ENCODE results near the gene SYNPO2. TPM values are rescaled to one million over a fixed set of nuclear protein-coding genes. Genes with fewer than 3 reads are reported as not detected.

SYNPO2 gene
- polyA plus RNA-seq, 3 donors = 2.2 to 28.5 (median 27.8) TPM

GRCh38 chr4:119080721-119081541 is 192.3 kb downstream of the SYNPO2 start:
- H3K27ac ChIP-seq (ENCODE audit: low read depth, low read length) = no peak overlapping the region
- WGBS, 3 donors = 54 to 82% (median 79%) methylated on average over 2 of the region's 2 CpGs

DNA sequence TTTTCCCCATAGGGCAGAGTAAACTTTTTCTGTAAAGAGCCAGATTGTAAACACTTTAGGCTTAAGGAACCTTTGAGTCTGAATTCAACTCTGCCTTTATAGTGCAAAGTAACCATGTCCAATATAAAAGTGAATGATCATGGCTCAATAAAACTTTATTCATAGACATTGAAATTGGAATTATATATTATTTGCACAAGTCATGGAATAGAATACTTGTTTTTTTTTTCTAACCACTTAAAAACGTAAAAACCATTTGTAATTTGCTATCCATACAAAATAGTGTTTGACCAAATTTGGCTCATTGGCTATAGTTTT is 192.8 kb downstream of the SYNPO2 start:
- no peak overlapping the region for H3K27ac ChIP-seq (ENCODE audit: low read depth, low read length)
- WGBS, 3 donors = 62 to 75% (median 65%) methylated on average over 1 of the region's 1 CpG

- no peak overlapping the region for H3K27ac ChIP-seq (ENCODE audit: low read depth, low read length)
- WGBS, 3 donors = 41 to 54% (median 52%) methylated on average over 3 of the region's 3 CpGs
Measured at GRCh38 chr4:119081943-119082342, 193.3 kb downstream of the SYNPO2 start.

- no peak overlapping the region for H3K27ac ChIP-seq (ENCODE audit: low read depth, low read length)
- WGBS, 3 donors = 72 to 78% (median 73%) methylated on average over 2 of the region's 2 CpGs
Measured at GRCh38 chr4:119082661-119083060, 194.0 kb downstream of the SYNPO2 start.

GRCh38 chr4:119084513-119084912 is 195.9 kb downstream of the SYNPO2 start:
- no peak overlapping the region for H3K27ac ChIP-seq (ENCODE audit: low read depth, low read length)
- WGBS, 3 donors = 68 to 80% (median 77%) methylated on average over 5 of the region's 5 CpGs

GRCh38 chr4:119087121-119087520 is 198.5 kb downstream of the SYNPO2 start:
- WGBS, 3 donors = 53 to 75% (median 72%) methylated on average over 3 of the region's 3 CpGs

GRCh38 chr4:119087656-119088055 is 199.0 kb downstream of the SYNPO2 start:
- WGBS, 3 donors = 82 to 90% (median 90%) methylated on average over 5 of the region's 5 CpGs

More at GRCh38 chr4:119087121-119087520, 198.5 kb downstream of the SYNPO2 start:
- H3K27ac ChIP-seq (ENCODE audit: low read depth, low read length) = no peak overlapping the region

DNA sequence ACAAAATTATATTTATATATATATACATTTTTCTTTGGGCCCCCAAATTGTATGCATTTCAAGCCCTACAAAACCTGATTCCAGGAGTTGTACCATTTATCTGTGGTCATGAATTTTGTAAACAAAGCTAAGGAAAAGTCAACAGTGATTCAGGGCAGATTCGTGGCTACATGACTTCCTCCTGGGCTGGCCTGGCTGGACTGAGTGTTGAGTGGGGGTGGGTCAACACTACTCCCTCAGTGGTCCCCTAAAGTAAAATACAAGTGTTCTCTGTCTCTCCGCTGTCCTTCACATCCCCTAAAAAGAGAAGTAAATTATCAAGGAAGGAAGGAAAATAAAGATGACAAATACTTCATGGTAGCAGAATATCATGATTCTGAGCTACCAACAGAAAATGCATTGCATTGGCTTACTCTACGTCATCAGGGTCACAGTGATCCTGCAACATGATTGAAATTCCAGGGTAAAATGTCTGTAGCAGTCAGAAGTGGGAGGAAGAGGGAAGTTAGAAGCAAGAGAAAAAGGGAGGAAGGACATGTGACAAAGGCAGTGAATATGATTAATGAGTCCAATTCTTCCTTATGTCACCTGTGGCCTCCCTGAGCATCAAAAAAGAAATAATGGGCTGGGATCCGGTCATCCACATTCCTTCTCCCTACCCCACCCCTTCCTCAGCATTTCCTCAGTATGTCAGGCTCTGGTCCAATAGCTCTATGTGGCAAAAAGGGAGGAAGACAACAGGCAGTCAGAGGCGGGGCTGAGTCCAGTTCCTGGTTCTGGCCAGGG is 204.6 kb downstream of the SYNPO2 start:
- 60 to 65% (median 63%) methylated on average over 5 of the region's 5 CpGs for WGBS, 3 donors

More at GRCh38 chr4:119087656-119088055, 199.0 kb downstream of the SYNPO2 start:
- no peak overlapping the region for H3K27ac ChIP-seq (ENCODE audit: low read depth, low read length)

GRCh38 chr4:119097282-119097900 is 208.7 kb downstream of the SYNPO2 start:
- 93 to 97% (median 96%) methylated on average over 2 of the region's 2 CpGs for WGBS, 3 donors
- H3K27ac ChIP-seq (ENCODE audit: low read depth, low read length) = no peak overlapping the region

More for the DNA sequence above, 204.6 kb downstream of the SYNPO2 start:
- H3K27ac ChIP-seq (ENCODE audit: low read depth, low read length) = no peak overlapping the region

GRCh38 chr4:119098306-119098705 is 209.7 kb downstream of the SYNPO2 start:
- no peak overlapping the region for H3K27ac ChIP-seq (ENCODE audit: low read depth, low read length)
- 91 to 98% (median 97%) methylated on average over 1 of the region's 1 CpG for WGBS, 3 donors

DNA sequence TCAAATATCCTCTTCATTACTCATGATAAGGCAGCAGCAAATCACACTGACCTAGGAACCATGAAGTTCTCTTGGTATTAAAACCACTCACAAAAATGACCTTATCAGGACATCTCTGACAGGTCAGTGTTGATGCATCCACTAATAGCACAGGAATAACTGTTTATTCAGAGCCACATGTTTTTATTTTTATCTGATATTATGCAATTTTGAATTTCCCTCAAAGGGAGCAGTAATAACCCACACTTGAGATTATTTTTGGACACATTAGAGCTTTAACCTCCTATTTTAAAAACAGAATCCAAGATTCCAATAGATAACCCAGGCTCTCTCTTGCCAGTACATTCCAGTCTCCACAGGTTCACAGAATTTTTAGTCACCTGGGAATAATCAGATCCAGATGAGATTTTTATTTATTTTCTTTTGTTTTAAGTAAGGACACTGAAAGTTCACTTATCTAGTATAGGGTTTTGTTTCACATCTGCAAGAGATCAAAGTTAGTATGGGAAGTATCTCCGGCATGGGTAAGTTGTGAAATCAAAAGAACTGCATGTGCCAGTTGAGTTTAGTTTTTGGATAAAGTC is 210.7 kb downstream of the SYNPO2 start:
- 0 to 49% (median 12%) methylated on average over 1 of the region's 1 CpG for WGBS, 3 donors
- no peak overlapping the region for H3K27ac ChIP-seq (ENCODE audit: low read depth, low read length)

DNA sequence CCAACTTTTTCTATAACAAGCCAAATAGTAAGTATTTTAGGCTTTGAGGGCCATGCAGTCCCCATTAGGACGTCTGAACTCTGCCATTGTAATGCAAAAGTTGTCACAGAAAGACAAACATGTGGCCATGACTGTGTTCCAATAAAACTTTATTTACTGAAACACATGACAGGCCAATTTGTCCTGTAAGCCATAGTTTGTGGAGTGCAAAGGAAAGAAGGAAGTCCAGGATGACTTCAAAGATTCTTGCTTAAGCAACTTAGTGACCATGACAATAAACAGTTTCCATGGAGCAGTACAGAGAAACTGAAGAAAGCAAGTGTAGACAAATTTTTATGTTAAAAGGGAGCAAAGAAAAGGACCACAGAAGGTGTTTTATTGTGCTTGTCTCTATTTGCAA is 212.0 kb downstream of the SYNPO2 start:
- no peak overlapping the region for H3K27ac ChIP-seq (ENCODE audit: low read depth, low read length)
- 32 to 76% (median 62%) methylated on average over 1 of the region's 1 CpG for WGBS, 3 donors

DNA sequence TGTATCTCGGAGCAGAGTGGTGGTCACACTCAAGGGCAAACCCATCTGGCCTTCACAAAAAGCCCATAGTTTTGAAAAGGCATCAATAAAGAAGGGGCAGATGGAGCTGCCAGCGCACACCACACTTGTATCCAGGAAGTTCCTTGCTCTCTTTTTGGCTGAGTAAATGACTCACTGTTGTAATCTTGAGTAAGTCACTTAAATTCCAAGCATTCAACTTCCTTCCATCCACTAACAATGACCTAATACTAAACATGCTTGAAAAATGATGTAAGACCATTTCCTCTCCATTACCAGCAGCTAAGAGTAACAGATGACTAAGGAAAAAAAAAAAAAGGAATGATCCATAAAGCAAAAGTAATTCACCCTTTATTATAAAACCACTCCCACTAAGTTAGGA is 214.6 kb downstream of the SYNPO2 start:
- no peak overlapping the region for H3K27ac ChIP-seq (ENCODE audit: low read depth, low read length)
- 12 to 59% (median 27%) methylated on average over 2 of the region's 2 CpGs for WGBS, 3 donors

DNA sequence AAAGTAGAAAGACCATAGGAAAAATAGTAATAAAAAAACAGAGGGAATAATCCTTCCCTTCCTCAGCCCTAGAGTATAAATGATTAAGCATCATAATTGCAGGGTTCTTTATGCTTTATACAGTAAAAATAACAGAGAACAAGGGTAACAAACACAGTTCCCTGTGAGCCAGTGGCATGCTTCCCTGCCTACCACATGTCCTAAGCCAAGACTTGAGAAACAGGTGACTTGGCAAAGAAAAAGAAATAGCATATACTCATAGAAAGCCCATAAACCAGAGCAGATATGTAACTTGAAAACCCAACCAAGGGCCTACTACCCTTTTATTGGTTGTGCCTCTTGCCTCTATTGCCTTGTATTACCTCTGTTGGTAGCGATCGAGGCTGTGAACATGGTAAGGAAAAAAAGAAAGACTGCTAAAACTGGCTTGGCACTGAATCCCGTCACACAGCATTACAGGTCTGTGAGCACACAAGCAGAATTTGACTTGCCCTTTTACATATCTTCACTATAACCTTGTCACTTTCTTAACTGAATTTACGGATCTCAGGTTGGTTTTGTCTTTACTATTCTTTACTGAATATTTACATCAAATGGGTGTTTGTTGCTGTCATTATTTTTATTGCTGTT is 216.1 kb downstream of the SYNPO2 start:
- H3K27ac ChIP-seq (ENCODE audit: low read depth, low read length) = no peak overlapping the region

DNA sequence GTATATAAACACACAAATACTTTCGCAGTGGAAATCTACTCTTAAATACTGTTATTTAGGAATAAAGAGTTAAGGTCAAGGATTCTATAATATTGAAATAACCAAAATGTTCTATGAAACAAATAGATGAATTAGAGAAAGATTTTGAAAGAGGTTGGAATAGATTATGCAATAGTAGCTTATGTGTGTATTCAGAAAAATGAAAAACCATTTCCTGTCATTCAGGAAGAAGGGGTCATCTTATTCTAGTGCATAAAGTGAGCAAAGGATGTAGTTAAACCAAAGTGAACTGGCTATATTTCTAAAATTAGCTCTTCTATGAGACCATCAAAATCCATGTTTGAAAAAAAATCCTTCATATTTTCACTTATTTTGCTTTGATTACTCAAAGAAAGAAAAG is 217.0 kb downstream of the SYNPO2 start:
- WGBS, 3 donors = 92 to 97% (median 94%) methylated on average over 1 of the region's 1 CpG
- H3K27ac ChIP-seq (ENCODE audit: low read depth, low read length) = no peak overlapping the region

More for the DNA sequence above, 216.1 kb downstream of the SYNPO2 start:
- 67 to 84% (median 75%) methylated on average over 4 of the region's 4 CpGs for WGBS, 3 donors

DNA sequence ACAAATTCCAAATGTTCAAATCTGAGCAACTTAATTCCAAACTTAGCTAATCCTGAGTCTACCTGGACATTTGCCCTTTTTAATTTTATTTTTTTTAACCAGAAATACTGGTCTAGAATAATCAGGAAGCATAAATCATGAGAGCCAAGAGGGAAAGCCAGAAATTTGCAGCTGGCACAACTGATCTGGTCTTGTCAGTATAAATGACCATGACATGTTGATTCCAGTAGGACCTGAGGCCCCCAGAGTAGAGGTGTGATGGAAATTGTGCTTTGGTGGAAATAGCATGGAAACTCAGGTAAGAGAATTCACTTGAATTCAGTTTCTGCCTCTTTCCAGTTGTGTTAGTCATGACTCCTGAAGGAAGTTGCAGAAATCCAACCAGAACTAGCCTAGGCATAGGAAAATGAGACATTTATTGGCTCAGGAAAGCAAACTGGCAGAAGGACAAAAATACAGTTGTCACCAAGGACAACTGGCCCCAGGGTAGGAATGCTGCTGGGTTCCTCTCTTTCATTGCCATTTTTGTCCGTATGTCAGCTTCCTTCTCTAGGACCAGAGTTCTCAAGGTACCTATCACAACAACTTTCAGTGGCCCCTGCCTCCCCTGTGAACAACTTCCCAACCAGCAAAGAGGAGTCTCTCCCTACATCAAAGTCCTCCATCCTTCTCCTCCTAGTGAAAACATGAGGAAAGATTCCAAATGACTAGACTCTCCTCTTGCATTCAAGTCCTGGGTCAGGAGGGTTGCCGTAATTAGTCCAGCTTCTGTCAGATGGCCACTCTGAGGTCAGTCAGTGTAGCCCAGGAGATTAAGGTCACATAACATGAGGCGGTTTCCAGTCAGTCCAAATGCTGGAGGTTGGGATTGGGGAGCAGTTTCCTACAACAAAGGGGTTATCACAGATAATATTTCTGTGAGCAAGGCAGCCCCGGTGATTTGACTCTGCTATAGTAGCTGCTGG is 217.7 kb downstream of the SYNPO2 start:
- 55 to 69% (median 69%) methylated on average over 4 of the region's 4 CpGs for WGBS, 3 donors
- no peak overlapping the region for H3K27ac ChIP-seq (ENCODE audit: low read depth, low read length)

DNA sequence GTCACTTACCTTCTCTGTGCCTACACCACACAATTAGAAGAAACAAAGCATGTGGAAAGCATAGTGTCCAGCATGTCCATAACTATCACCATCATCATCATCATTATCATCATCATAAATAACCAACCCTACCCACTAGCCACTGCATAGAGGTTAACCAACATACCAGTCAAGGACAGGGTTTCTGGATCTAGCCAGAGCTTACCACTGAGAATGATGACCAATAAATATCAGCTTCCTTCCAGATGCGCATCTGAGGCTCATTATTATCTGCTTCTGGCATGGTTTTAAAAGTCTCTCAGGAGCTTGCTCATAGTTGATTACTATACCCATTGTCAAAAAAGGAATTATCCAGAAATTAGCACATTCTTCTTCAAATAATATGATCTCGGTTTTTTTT is 221.5 kb downstream of the SYNPO2 start:
- 87 to 93% (median 92%) methylated on average over 2 of the region's 2 CpGs for WGBS, 3 donors
- no peak overlapping the region for H3K27ac ChIP-seq (ENCODE audit: low read depth, low read length)
